GM21619 (cell line): ENCODE data around the gene ROBO4.

Source experiments
- ATAC-seq: cut with Tn5 transposase; IDR thresholded peaks from one replicate; pipeline ENCODE4 v1.9.1; 2021; ENCODE audit not compliant: unreplicated experiment

ROBO4 gene

GRCh38 chr11:124844664-124845079 lies 53.0 kb downstream of the ROBO4 start:
- no peak for ATAC-seq

DNA sequence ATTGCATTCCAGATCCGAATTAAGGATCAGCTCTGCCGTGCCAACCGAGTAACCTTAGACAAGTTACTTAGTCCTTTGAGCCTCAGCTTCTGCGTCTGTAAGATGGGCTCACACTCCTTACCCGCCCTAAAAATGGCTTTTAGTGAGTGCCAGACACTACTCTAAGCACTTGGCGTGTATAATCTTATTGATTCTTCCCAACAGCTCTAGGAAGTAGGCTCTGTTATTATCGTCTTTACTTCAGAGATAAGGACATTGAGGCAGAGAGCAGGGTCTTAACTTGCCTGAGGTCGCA lies 54.1 kb downstream of the ROBO4 start:
- ATAC-seq = no peak

GRCh38 chr11:124842305-124842704 lies 55.4 kb downstream of the ROBO4 start:
- ATAC-seq = no peak

DNA sequence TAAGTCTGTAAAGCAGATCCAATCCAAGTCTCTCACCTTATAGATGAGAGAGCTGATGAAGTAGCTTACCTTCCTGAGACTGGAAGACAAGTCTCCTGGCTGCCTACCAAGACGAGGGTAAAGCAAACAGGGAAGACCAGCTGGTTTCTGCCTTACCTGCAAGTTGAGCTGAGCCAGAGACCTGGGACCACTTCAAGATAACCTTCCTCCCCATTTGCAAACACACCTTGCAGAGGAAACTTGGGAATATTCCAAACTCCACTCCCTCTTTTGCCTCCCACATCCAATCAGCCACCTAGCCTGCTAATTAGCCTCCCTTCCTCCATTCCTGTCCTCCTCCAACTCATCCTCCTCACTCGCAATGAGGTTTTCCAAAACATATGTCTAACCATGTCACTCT lies 55.8 kb downstream of the ROBO4 start:
- ATAC-seq = no peak

DNA sequence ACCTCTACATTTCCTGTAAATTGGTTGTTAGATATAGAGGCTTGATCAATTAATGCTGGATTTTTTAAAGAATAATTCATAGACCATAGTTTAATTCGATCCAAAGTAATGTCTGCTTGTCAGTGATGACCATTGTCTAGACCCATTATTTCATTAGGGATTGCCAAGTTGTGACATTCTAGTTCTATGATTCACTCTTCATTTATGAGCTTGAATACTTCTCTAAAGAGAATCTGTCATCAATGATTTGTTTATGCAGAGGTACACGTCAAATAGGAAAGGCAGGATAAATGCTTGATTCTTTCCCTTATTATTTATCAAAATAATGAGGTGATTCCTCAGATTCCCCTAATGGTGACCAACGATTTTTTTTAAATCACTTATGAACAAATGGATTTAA lies 56.5 kb downstream of the ROBO4 start:
- ATAC-seq = no peak

GRCh38 chr11:124840666-124841065 lies 57.0 kb downstream of the ROBO4 start:
- no peak for ATAC-seq

DNA sequence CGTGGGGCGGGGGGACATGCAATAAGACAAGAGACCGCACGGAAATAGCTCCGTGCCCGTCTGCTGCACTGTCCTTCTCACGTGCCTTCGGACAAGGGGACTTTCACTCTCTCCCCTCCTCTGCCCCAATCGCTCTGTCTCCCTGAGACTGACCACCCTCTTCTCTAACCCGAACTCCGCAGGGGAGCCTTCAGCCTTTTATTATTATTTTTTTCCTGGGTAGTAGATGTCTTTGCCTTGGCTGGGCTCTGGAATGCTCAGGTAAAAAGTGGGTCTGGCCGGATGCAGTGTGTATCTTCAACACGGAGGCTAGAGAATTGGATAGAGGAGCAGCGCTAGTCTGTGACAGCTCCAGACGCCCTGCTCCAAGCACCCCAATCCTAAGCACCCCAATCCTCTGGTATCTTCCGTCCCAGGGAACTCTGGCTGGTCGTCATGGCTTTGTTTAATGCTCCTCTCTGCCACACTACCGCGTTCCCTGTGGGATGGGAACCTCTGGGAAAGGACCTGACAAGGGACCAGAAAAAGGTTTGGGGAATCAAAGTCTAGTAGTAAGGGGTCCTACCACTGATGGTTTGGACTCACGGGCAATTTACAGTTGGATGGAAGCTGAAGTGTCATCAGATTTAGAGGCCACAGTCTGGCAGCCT lies 57.6 kb downstream of the ROBO4 start:
- no peak for ATAC-seq

GRCh38 chr11:124839128-124839971 lies 58.3 kb downstream of the ROBO4 start:
- no peak for ATAC-seq

DNA sequence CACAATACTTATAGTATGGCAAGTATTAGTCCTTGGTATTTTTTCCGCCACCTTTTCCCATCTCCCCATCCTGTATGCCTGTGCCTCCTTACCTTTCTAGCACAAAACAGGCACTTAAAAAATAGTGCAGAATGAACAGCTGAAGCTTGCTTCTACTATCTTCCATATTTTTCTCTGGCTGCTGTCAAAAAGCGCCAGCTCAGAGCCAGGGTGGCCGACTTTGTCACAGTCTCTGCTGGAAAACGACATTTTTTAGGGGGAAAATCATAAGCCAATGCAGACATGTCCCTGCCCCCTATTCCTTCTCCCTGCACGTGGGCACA lies 58.9 kb downstream of the ROBO4 start:
- ATAC-seq = no peak

GRCh38 chr11:124837491-124837856 lies 60.2 kb downstream of the ROBO4 start:
- ATAC-seq = no peak

- ATAC-seq = no peak
Measured at GRCh38 chr11:124835918-124836317, 61.7 kb downstream of the ROBO4 start.

DNA sequence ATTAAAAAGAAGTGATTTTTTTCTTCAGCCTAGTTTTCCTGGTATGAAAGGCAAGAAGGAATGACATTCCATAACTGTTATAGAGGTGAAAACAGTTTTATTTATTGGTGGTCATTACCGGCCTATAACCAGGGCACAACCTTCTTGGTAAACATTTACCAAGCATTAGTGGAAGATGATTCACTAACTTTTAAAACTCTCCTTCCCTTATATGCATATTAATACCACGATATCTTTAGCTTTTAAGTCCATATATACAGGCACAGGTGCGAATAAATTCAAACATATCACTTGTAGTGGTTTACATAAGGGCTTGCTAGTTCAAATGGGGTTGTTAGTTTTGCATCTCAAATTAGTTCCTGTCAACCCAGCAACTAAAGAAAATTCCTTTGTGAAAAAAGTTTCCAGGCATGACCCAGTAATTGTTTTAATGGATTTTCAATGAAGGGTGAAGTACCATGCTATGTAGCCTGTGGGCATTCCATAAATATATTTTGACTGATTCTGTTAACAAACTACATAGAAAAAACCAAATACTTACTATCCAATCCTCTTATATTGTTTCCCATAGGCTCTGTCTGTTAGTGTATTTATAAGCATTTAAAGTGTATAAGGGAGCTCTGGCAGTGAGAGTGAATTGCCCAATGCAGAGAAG lies 63.0 kb downstream of the ROBO4 start:
- no peak for ATAC-seq
